CD4-positive, CD25-positive, alpha-beta regulatory T cell (primary cell): Measurements from ENCODE around the gene TPX2. TPM values are rescaled to one million over a fixed set of nuclear protein-coding genes. Genes with fewer than 3 reads are reported as not detected.
A peak's percentile ranks its signal among the peaks of the same experiment; 100 is the strongest.

Experiments
- ATAC-seq, 2 donors: fragments of 150-1000 bp; cut with Tn5 transposase; one replicate each; pipeline ENCODE4 v1.10.0; 2021; ENCODE audit warnings: low read depth in 2 of 2, moderate number of reproducible peaks in 2 of 2, moderate library complexity in 1 of 2
- DNase-seq, 3 donors: peaks; one replicate each; pipeline versions ENCODE4 v3.0.0 to v3.0.0-alpha.2; 2012 to 2022; ENCODE audit warnings: mixed read lengths in 1 of 3
- H3K27ac ChIP-seq: one replicate; pipeline ENCODE4 v1.7.0; 2013; ENCODE audit warnings: mild to moderate bottlenecking, low read length; ENCODE audit not compliant: insufficient read depth, poor library complexity, severe bottlenecking
- H3K27me3 ChIP-seq: one replicate; pipeline ENCODE4 v1.7.0; 2013; ENCODE audit warnings: low read length; ENCODE audit not compliant: control insufficient read depth, insufficient read depth
- H3K36me3 ChIP-seq: one replicate; pipeline ENCODE4 v1.7.0; 2013; ENCODE audit warnings: mild to moderate bottlenecking, low read length, moderate library complexity; ENCODE audit not compliant: control insufficient read depth, insufficient read depth
- H3K4me1 ChIP-seq: 2 replicates; pipeline ENCODE4 v1.7.0; 2013; ENCODE audit warnings: mild to moderate bottlenecking, low read length; ENCODE audit not compliant: insufficient read depth, control insufficient read depth, poor library complexity, severe bottlenecking
- H3K4me3 ChIP-seq: one replicate; pipeline ENCODE4 v1.7.0; 2013; ENCODE audit warnings: low read depth, mild to moderate bottlenecking, low read length, moderate library complexity
- H3K9me3 ChIP-seq, 2 experiments: 1 replicate in 1 of 2; 2 replicates in 1 of 2; pipeline ENCODE4 v1.7.0; 2013; ENCODE audit warnings: low read length in 2 of 2, mild to moderate bottlenecking in 1 of 2, moderate library complexity in 1 of 2; ENCODE audit not compliant: control insufficient read depth in 2 of 2
- H3K27ac Mint-ChIP-seq, 3 donors: one replicate each; pipeline ENCODE4 v1.8.0; 2020 to 2022; ENCODE audit warnings: mild to moderate bottlenecking in 3 of 3, mixed read lengths in 3 of 3, moderate library complexity in 2 of 3
- H3K27me3 Mint-ChIP-seq: one replicate; pipeline ENCODE4 v1.8.0; 2022; ENCODE audit warnings: mild to moderate bottlenecking, mixed read lengths
- H3K36me3 Mint-ChIP-seq: one replicate; pipeline ENCODE4 v1.8.0; 2020; ENCODE audit warnings: mixed read lengths
- H3K4me1 Mint-ChIP-seq, 4 donors: one replicate each; pipeline ENCODE4 v1.8.0; 2020 to 2022; ENCODE audit warnings: mixed read lengths in 4 of 4, mild to moderate bottlenecking in 1 of 4
- H3K4me3 Mint-ChIP-seq, 4 donors: one replicate each; pipeline ENCODE4 v1.8.0; 2020 to 2022; ENCODE audit warnings: mild to moderate bottlenecking in 4 of 4, mixed read lengths in 4 of 4, moderate library complexity in 3 of 4
- H3K9me3 Mint-ChIP-seq, 7 donors: one replicate each; pipeline ENCODE4 v1.8.0; 2020 to 2022; ENCODE audit warnings: mixed read lengths in 7 of 7, mild to moderate bottlenecking in 3 of 7, moderate library complexity in 2 of 7
- polyA plus RNA-seq, 4 donors: library from polyadenylated mRNA; unstranded; fragments of 300-500 nt; fragmentation: Illumina TruSeq; gene quantifications; one replicate each; pipeline ENCODE4 v1.2.3, GENCODE V29; 2021
- total RNA-seq: library from RNA; stranded (reverse); gene quantifications from one replicate; pipeline ENCODE4 v1.2.3, GENCODE V29; 2022

TPX2 gene
- total and polyA plus RNA-seq, 5 donors from 2014 or later, result 3.1 to 6.3 (median 4.0) TPM

DNA sequence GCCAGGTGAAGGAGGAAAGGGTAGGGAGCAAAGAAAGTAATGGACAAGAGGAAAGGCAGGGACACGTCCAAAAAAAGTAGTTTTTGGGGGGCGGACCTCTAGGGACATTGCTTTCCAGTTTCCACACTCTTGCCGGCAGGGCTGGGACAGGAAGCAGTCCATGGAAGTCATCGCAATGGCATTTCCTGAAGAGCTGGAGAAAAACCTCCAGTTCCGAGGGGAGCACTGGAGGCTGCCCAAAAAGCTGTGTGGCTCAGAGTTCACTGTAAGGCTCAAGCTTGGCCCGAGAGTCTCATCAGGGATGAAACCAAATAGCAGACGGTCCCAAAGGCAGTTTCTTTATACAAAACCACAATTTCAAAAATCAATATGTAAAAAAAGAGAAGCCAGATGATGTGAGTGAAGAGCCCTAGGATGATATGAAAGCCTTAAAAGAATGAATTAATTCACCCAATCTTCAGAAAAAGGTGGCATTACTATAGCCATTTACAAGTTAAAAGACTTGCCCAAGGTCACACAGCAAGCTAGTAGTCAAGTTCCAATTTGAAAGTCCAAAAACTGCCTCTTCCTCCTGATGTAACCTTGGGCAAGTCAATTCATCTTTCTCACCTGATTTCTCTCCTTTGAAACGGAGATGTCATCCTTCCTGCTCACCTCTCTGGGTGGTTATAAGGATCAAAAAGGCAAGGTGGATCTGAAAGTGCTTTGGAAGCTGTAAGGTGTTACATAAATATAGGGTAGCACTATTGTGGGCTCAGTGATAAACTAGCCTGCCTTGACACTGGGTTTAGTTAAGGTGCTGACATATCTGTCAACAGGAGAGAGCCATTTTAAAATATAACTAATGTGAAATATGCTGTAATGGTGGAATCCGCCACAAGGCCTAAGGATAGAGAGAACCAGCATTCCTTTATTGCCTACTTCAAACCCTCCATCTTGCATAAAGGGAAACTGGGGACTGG is 25.5 kb upstream of the TPX2 start:
- peaks cover 83% of the 10 kb centered on the region for H3K4me1 ChIP-seq
- H3K4me3 Mint-ChIP-seq, result peak overlapping the region; percentile 51 to 74 (median 61)
- peaks cover 12% of the 10 kb centered on the region for H3K36me3 ChIP-seq

DNA sequence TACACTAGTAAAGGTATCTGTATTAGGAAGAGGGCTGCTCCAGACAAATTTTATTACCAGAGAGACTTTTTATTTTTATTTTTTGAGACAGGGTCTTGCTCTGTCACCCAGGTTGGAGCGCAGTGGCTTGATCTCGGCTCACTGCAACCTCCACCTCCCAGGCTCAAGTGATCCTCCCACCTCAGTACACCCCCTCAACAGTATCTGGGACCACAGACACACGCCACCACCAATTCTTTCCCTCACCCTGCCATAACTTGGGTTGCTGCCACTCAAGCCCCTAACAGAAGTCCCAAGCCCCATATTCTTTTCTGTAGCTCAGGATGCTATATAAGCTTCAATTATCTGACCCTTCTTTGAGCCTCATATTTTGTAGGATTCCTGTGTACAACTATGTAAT is 23.3 kb upstream of the TPX2 start:
- H3K4me1 Mint-ChIP-seq, result peaks cover 34 to 99% (median 87%) of the 10 kb centered on the region in 4 donors
- no peak for ATAC-seq
- H3K9me3 Mint-ChIP-seq, result no peaks in the 10 kb centered on the region
- Histone ChIP-seq H3K4me3 (peak overlapping the region; percentile 77), H3K36me3 (peaks cover 7% of the 10 kb centered on the region), H3K27me3 (no peaks in the 10 kb centered on the region), H3K27ac (peak overlapping the region; percentile 45), H3K4me1 (peaks cover 94% of the 10 kb centered on the region), H3K9me3 (no peaks in the 10 kb centered on the region)
- peak overlapping the region; percentile 22 to 89 (median 75) for H3K27ac Mint-ChIP-seq
- H3K27me3 Mint-ChIP-seq, result no peaks in the 10 kb centered on the region
- H3K36me3 Mint-ChIP-seq, result peaks cover 37% of the 10 kb centered on the region
- peak overlapping the region; percentile 31 to 96 (median 70) for H3K4me3 Mint-ChIP-seq
- DNase-seq, result no peak

More for the DNA sequence above, 25.5 kb upstream of the TPX2 start:
- Histone ChIP-seq H3K27me3 (no peaks in the 10 kb centered on the region), H3K9me3 (no peaks in the 10 kb centered on the region), H3K27ac (peak overlapping the region; percentile 62), H3K4me3 (peak overlapping the region; percentile 51)
- DNase-seq, result no peak
- Mint-ChIP-seq H3K9me3 (no peaks in the 10 kb centered on the region), H3K36me3 (peaks cover 39% of the 10 kb centered on the region), H3K27ac (peak overlapping the region; percentile 84 to 92 (median 91)), H3K4me1 (peaks cover 33 to 94% (median 81%) of the 10 kb centered on the region in 4 donors), H3K27me3 (no peaks in the 10 kb centered on the region)
- no peak for ATAC-seq

DNA sequence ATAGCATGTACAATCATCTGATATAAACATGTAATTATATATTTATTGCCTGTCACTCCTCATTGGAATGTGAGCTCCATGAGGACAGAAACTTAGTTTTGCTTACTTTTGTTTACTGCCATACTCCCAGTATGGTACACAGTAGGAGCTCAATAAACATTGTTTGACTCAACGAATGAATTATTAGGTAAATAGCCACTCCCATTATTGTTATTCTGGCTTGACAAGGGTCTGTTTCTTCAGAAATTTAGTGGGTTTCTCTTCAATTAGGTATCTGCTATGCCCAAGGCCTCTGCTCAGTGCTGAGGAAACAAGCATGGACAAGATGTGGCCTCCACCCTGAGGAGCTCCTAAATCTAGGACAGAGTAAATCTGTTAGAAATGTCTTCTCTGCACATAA is 22.7 kb upstream of the TPX2 start:
- H3K9me3 ChIP-seq, result no peaks in the 10 kb centered on the region
- ATAC-seq, result no peak

DNA sequence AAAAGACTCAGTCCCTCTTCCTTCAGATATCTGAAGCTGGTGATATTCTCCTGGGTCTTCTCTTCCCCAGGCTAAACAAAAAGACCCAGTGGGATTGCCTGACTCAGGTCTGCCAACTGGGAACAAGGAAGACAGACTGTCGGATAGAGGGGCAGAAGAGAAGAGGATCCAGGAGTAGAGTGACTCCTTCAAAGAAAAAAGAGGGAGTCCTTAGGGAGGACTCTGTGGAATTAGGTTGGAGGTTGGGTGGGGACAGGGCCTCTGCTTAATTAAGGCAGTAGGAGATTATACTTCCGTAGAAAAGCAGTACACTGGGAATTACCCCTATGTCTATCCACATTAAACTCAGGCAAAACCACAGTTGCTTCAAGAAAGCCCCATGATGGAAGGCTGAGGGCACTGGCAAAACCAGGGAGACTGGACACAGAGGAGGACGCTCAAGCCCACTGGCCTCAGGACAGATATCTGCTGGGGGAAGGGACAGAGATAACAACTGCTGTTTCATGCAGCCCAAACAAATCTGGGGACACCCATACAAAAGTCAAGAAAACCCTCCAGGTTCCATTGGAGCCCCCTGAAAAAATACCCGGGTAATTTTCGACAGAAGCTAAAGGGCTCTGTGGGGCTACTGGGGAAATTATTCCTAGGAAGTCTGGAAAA is 22.1 kb upstream of the TPX2 start:
- DNase-seq (no peak), ATAC-seq (no peak)
- Histone ChIP-seq H3K36me3 (peaks cover 7% of the 10 kb centered on the region), H3K9me3 (no peaks in the 10 kb centered on the region), H3K4me1 (peaks cover 93% of the 10 kb centered on the region), H3K27ac (peak overlapping the region; percentile 45), H3K27me3 (no peaks in the 10 kb centered on the region), H3K4me3 (peak overlapping the region; percentile 77)
- Mint-ChIP-seq H3K4me3 (peak overlapping the region; percentile 80 to 96 (median 90)), H3K4me1 (peaks cover 35 to 98% (median 80%) of the 10 kb centered on the region in 4 donors), H3K9me3 (no peaks in the 10 kb centered on the region), H3K36me3 (peaks cover 37% of the 10 kb centered on the region), H3K27me3 (no peaks in the 10 kb centered on the region), H3K27ac (peak overlapping the region; percentile 75 to 92 (median 90))

More for the DNA sequence above, 22.7 kb upstream of the TPX2 start:
- H3K4me3 Mint-ChIP-seq, result peak overlapping the region; percentile 80 to 96 (median 90)
- peaks cover 7% of the 10 kb centered on the region for H3K36me3 ChIP-seq
- no peaks in the 10 kb centered on the region for H3K27me3 Mint-ChIP-seq
- peaks cover 38 to 99% (median 85%) of the 10 kb centered on the region in 4 donors for H3K4me1 Mint-ChIP-seq
- peak overlapping the region; percentile 20 to 92 (median 75) for H3K27ac Mint-ChIP-seq
- peaks cover 37% of the 10 kb centered on the region for H3K36me3 Mint-ChIP-seq
- DNase-seq, result no peak
- no peaks in the 10 kb centered on the region for H3K27me3 ChIP-seq
- no peaks in the 10 kb centered on the region for H3K9me3 Mint-ChIP-seq
- peaks cover 93% of the 10 kb centered on the region for H3K4me1 ChIP-seq
- peak overlapping the region; percentile 45 for H3K27ac ChIP-seq
- H3K4me3 ChIP-seq, result peak overlapping the region; percentile 77

DNA sequence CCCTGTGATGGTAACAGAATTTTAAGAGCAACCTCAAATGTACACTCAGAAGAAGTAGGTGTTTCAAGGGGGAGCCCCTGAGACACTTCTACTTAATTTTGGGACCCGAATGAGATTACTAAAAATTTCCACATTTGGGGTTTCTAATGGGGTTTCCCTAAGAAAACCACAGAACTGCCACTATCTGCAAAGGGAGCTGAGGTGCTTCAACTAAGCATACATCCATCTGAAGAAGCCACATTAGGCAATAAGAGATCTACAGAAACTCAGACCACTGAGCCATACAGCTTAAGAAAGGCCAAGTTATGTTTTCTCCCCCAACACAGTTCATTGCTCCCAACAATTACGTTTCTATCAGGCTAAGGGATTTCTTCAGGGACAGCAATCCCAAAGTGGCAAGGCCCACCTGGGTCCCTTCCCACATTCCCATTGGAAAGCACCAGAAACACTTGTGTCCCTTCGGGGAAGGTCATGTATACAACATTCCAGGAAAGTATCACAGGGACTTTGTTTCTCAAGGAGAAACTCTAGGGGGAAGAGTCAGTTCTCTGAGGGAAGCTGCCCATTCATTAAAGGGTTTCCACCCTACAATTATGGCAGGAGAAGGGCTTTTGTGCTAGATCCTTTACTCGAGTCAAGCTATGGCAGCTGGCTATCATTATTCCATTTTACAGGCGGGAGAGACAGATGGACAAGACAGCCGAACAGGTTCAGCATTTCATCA is 21.4 kb upstream of the TPX2 start:
- peak in 2 of 3 donors; percentile 12 to 44 for DNase-seq
- Mint-ChIP-seq H3K36me3 (peaks cover 35% of the 10 kb centered on the region), H3K27ac (peak overlapping the region; percentile 75 to 92 (median 90)), H3K4me1 (peaks cover 32 to 94% (median 75%) of the 10 kb centered on the region in 4 donors), H3K9me3 (no peaks in the 10 kb centered on the region), H3K27me3 (no peaks in the 10 kb centered on the region), H3K4me3 (peak overlapping the region; percentile 80 to 96 (median 90))
- Histone ChIP-seq H3K27me3 (no peaks in the 10 kb centered on the region), H3K27ac (peak overlapping the region; percentile 45), H3K9me3 (no peaks in the 10 kb centered on the region), H3K4me1 (peaks cover 90% of the 10 kb centered on the region), H3K4me3 (peak overlapping the region; percentile 77), H3K36me3 (peaks cover 3% of the 10 kb centered on the region)
- ATAC-seq, result peak in 1 of 2 donors; percentile 10

DNA sequence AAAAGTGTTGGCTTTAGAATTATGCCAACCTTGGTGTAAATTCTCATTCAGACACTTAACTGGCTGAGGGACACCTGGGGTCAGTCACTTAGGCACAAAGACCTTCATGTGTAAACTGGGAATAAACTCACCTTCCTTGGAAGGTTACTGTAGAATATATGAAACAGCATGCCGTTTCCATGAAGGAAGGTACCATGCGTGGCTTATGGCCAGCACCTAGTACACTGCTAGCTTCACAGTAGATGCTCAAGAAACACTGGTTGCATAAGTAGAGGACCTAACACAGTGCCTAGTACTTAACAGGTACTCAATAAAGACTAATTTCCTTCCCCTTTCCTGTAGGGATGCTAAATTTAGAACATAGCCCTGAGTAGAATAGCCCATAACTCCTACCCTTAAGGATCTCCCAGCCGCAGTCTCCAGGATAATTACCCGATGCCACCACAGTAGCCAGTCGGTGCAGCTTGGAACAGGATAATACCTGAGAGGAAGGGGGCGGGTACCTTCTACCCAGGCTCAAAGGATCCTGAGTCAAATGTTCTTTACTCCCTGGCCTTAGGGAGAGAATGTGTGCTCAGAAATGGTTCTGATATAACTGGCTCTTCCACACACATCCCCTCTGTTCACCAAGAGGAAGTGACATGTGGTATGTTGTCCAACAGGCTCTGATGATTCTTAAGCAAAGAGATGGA is 20.0 kb upstream of the TPX2 start:
- Mint-ChIP-seq H3K4me1 (peaks cover 27 to 83% (median 62%) of the 10 kb centered on the region in 4 donors), H3K9me3 (no peaks in the 10 kb centered on the region), H3K36me3 (peaks cover 26% of the 10 kb centered on the region), H3K4me3 (peak overlapping the region; percentile 79 to 97 (median 96)), H3K27ac (peak overlapping the region; percentile 71 to 75 (median 73)), H3K27me3 (no peaks in the 10 kb centered on the region)
- Histone ChIP-seq H3K27ac (peak overlapping the region; percentile 95), H3K9me3 (no peaks in the 10 kb centered on the region), H3K4me3 (peak overlapping the region; percentile 96), H3K27me3 (no peaks in the 10 kb centered on the region), H3K36me3 (no peaks in the 10 kb centered on the region), H3K4me1 (peaks cover 81% of the 10 kb centered on the region)
- ATAC-seq, result no peak
- peak in 1 of 3 donors; percentile 28 for DNase-seq
